ENCODE measurements around the gene TCTN1.

GRCh38 chr12:110592078-110592477 is 21.9 kb upstream of the TCTN1 start:
- TF ChIP-seq CTCF (conservative IDR thresholded peaks at IDR 0.05; ENCODE audit: low read depth, low read length) (no peak), EZH2phosphoT487 (IDR thresholded peaks at IDR 0.05; ENCODE audit: borderline replicate concordance, low read length) (no peak)
